CD8-positive, alpha-beta memory T cell (primary cell): Measurements from ENCODE around the gene PPIF. TPM values are rescaled to one million over a fixed set of nuclear protein-coding genes. Genes with fewer than 3 reads are reported as not detected.

Experiments used
- CTCF ChIA-PET: fragments of 350-600 bp; sonication (Branson Sonifier 250); formaldehyde crosslinking; loops from one replicate; lab custom pipeline; 2021; ENCODE audit warnings: antibody characterized with exemption; lab: Charles Lee
- POLR2A ChIA-PET: fragments of 350-600 bp; sonication (Branson Sonifier 250); formaldehyde crosslinking; loops from one replicate; lab custom pipeline; 2021; ENCODE audit warnings: antibody characterized with exemption; lab: Charles Lee
- DNase-seq, 5 donors: peaks; one replicate each; pipeline versions ENCODE4 v3.0.0 to v3.0.0-alpha.2; 2020 to 2022; ENCODE audit warnings: mixed read lengths in 1 of 5
- H3K27ac ChIP-seq: one replicate; pipeline ENCODE4 v1.7.0; 2013; ENCODE audit warnings: low read depth, mild to moderate bottlenecking, low read length, moderate library complexity
- H3K27me3 ChIP-seq: 2 replicates; pipeline ENCODE4 v1.7.0; 2013; ENCODE audit warnings: low read length, mild to moderate bottlenecking; ENCODE audit not compliant: insufficient read depth, poor library complexity, severe bottlenecking
- H3K36me3 ChIP-seq: 2 replicates; pipeline ENCODE4 v1.7.0; 2013; ENCODE audit warnings: mild to moderate bottlenecking, low read length, moderate library complexity; ENCODE audit not compliant: insufficient read depth
- H3K4me1 ChIP-seq: 2 replicates; pipeline ENCODE4 v1.7.0; 2013; ENCODE audit warnings: mild to moderate bottlenecking, low read length, moderate library complexity; ENCODE audit not compliant: insufficient read depth
- H3K4me3 ChIP-seq: 2 replicates; pipeline ENCODE4 v1.7.0; 2013; ENCODE audit warnings: mild to moderate bottlenecking, low read length
- H3K9me3 ChIP-seq: 2 replicates; pipeline ENCODE4 v1.7.0; 2013; ENCODE audit warnings: mild to moderate bottlenecking, low read length
- H3K27ac Mint-ChIP-seq, 8 donors: one replicate each; pipeline ENCODE4 v1.8.0; 2020 to 2021; ENCODE audit warnings: mixed read lengths in 8 of 8, mild to moderate bottlenecking in 6 of 8, inconsistent platforms in 3 of 8, moderate library complexity in 3 of 8
- H3K27me3 Mint-ChIP-seq, 2 donors: one replicate each; pipeline ENCODE4 v1.8.0; 2020 to 2021; ENCODE audit warnings: mixed read lengths in 2 of 2, mild to moderate bottlenecking in 1 of 2, moderate library complexity in 1 of 2
- H3K36me3 Mint-ChIP-seq, 3 donors: one replicate each; pipeline ENCODE4 v1.8.0; 2020 to 2021; ENCODE audit warnings: mixed read lengths in 3 of 3, inconsistent platforms in 1 of 3, mild to moderate bottlenecking in 1 of 3
- H3K4me1 Mint-ChIP-seq, 3 donors: one replicate each; pipeline ENCODE4 v1.8.0; 2020 to 2021; ENCODE audit warnings: mixed read lengths in 3 of 3, inconsistent platforms in 1 of 3, mild to moderate bottlenecking in 1 of 3
- H3K4me3 Mint-ChIP-seq, 7 donors: one replicate each; pipeline ENCODE4 v1.8.0; 2020 to 2021; ENCODE audit warnings: mixed read lengths in 7 of 7, mild to moderate bottlenecking in 6 of 7, moderate library complexity in 4 of 7, inconsistent platforms in 2 of 7
- H3K9me3 Mint-ChIP-seq, 5 donors: one replicate each; pipeline ENCODE4 v1.8.0; 2020 to 2022; ENCODE audit warnings: mixed read lengths in 5 of 5, mild to moderate bottlenecking in 3 of 5, moderate library complexity in 2 of 5, inconsistent platforms in 1 of 5
- polyA plus RNA-seq: library from polyadenylated mRNA; unstranded; fragments of 300-500 nt; fragmentation: Illumina TruSeq; gene quantifications from one replicate; pipeline ENCODE4 v1.2.3, GENCODE V29; 2021
- total RNA-seq, 2 experiments: library from RNA; stranded (reverse); gene quantifications; one replicate each; pipeline ENCODE4 v1.2.3, GENCODE V29; 2021

The PPIF gene
- total and polyA plus RNA-seq, 3 experiments from 2014 or later, result 13.7 to 181 (median 173) TPM

DNA sequence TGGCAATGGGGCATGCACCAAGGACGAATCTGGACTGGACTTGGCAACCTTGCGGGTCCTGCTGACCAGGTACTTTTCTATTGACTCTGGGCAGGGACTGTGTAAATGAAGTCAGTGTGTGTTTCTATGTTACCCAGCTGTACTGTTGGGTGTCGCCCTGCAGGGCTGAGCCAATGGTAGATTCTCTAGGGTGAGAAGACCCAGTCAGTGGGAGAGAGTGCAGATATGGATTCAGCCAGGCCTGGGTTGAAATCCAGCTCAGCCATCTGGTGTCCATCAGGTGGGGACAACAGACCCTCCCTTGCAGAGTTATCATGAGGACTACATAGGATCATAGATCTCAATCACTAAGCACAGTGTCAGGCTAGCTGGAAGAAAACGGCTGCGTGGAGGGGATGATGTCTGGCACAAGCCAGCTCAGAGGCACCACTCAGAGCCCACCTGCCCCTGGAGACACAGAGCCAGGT is 4.9 kb upstream of the PPIF start:
- Histone ChIP-seq H3K36me3 (no peaks in the 10 kb centered on the region), H3K4me1 (peaks cover 12% of the 10 kb centered on the region), H3K9me3 (no peaks in the 10 kb centered on the region), H3K27ac (no peak overlapping the region), H3K4me3 (no peak overlapping the region), H3K27me3 (no peaks in the 10 kb centered on the region)
- H3K36me3 Mint-ChIP-seq, result peaks cover 0 to 2% (median 0%) of the 10 kb centered on the region in 3 donors
- no peak overlapping the region for H3K4me3 Mint-ChIP-seq
- ChIA-PET CTCF (interaction anchor here (1.3 to 1.4 kb wide), 2 partner anchors 20 to 25 kb away, joined by 5 read pairs; no protein-coding TSS in a partner anchor), POLR2A (no interaction called here)
- H3K4me1 Mint-ChIP-seq, result peaks cover 4 to 18% (median 8%) of the 10 kb centered on the region in 3 donors
- peak in 1 of 5 donors; percentile 24 for DNase-seq
- H3K27ac Mint-ChIP-seq, result peak overlapping the region in 1 of 8 donors; percentile 27
- no peaks in the 10 kb centered on the region for H3K9me3 Mint-ChIP-seq
- no peaks in the 10 kb centered on the region for H3K27me3 Mint-ChIP-seq

DNA sequence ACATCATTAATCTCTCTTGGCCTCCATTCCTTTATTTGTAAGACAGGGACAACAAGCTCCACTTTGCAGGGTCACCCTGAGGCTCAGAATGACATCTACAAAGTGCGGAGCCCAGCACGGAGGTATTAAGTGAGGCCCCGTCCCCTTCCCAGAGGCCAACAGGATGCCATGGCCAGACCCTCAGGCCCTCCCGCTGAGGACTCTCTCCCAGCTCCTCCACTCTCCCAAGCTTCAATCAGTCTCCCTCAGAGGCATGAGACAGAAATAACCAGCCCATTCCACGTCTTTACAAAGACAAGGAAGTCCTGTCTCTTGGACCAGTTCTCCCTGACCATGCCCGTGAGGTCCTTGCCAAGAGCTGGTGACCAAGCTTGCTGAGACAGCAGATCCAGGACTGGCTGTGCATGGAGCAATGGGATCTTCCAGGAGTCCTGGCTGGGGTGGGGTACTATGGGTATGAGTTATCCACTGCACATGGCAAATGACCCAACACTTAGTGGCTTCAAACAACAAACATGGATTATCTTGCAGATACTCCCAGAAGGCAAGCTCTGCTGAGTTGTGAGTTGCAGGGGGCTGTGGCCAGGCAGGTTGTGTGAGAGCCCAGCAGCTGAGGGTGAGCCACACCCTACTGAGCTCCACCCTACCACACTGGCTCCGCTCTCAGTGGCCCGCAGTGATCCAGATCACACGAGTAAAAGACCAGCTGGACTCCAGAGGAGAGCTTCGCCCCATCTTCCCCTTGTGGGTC is 4.3 kb upstream of the PPIF start:
- Histone ChIP-seq H3K27ac (no peak overlapping the region), H3K4me3 (no peak overlapping the region), H3K36me3 (no peaks in the 10 kb centered on the region), H3K4me1 (peaks cover 16% of the 10 kb centered on the region), H3K27me3 (no peaks in the 10 kb centered on the region), H3K9me3 (no peaks in the 10 kb centered on the region)
- H3K27ac Mint-ChIP-seq, result peak overlapping the region in 3 of 8 donors; percentile 27 to 60 (median 36)
- H3K36me3 Mint-ChIP-seq, result peaks cover 0 to 2% (median 0%) of the 10 kb centered on the region in 3 donors
- no peaks in the 10 kb centered on the region for H3K27me3 Mint-ChIP-seq
- ChIA-PET POLR2A (interaction anchor here (0.7 kb wide), 1 partner anchor 10 kb away, joined by 3 read pairs; no protein-coding TSS in a partner anchor), CTCF (interaction anchor here (1.3 to 1.8 kb wide), 3 partner anchors 20 to 31 kb away, joined by 5 to 6 read pairs (median 5); no protein-coding TSS in a partner anchor)
- no peaks in the 10 kb centered on the region for H3K9me3 Mint-ChIP-seq
- DNase-seq, result peak in 1 of 5 donors; percentile 34
- H3K4me1 Mint-ChIP-seq, result peaks cover 4 to 20% (median 8%) of the 10 kb centered on the region in 3 donors
- H3K4me3 Mint-ChIP-seq, result no peak overlapping the region

DNA sequence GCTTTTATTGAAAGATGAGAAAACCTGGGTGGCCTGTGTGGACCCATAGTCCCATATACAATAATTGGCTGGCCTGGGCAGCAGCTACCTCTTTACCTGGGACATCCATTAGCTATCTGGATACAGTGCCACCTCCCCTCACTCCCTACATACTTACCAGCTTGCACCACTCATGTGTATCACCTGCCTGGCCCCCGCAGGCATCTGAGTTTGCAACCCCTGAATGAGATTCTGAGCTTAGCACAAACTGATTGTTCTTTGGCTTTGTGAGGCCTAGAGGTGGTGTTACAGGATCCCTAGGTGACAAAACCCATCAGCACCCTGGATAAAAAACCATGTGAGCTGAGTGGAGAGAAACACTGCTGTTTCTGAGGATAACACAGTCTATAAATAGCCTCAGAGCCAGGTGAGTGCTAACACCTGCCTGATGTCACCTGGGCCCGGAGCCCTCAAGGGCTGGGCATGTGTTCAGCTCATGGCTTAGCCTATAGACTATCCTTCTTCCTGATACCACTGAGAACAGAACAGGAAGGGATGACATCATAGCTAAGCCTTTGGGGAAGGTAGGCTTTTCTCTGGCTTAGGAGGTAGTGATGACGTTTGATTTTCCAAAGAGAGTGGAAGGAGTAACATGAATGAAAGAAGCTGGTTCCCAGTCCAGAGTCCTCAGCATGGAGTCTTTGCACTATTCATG is 2.6 kb upstream of the PPIF start:
- Mint-ChIP-seq H3K4me3 (peak overlapping the region in 1 of 7 donors; percentile 20), H3K9me3 (no peaks in the 10 kb centered on the region), H3K27ac (peak overlapping the region in 2 of 8 donors; percentile 41 to 67), H3K36me3 (peaks cover 0 to 14% (median 2%) of the 10 kb centered on the region in 3 donors), H3K27me3 (no peaks in the 10 kb centered on the region), H3K4me1 (peaks cover 21 to 37% (median 23%) of the 10 kb centered on the region in 3 donors)
- no peak overlapping the region for H3K27ac ChIP-seq
- ChIA-PET CTCF (interaction anchor here (0.8 to 5.1 kb wide), 9 partner anchors 10 to 51 kb away, joined by 3 to 37 read pairs (median 3); no protein-coding TSS in a partner anchor), POLR2A (interaction anchor here (1.8 kb wide), 1 partner anchor 21 kb away, joined by 7 read pairs; no protein-coding TSS in a partner anchor)
- DNase-seq, result peak in 1 of 5 donors; percentile 17
- H3K9me3 ChIP-seq, result no peaks in the 10 kb centered on the region
- H3K4me3 ChIP-seq, result no peak overlapping the region
- peaks cover 33% of the 10 kb centered on the region for H3K4me1 ChIP-seq
- H3K36me3 ChIP-seq, result peaks cover 8% of the 10 kb centered on the region
- H3K27me3 ChIP-seq, result no peaks in the 10 kb centered on the region

- ChIA-PET CTCF (interaction anchor here (0.8 to 5.1 kb wide), 11 partner anchors 8 to 53 kb away, joined by 3 to 37 read pairs (median 4); no protein-coding TSS in a partner anchor), POLR2A (interaction anchor here (1.0 to 1.8 kb wide), 3 partner anchors 22 to 27 kb away, joined by 3 to 7 read pairs (median 3); no protein-coding TSS in a partner anchor)
- peak overlapping the region in 2 of 7 donors; percentile 77 to 80 for H3K4me3 Mint-ChIP-seq
- H3K9me3 Mint-ChIP-seq, result no peaks in the 10 kb centered on the region
- H3K4me1 Mint-ChIP-seq, result peaks cover 25 to 43% (median 28%) of the 10 kb centered on the region in 3 donors
- no peaks in the 10 kb centered on the region for H3K9me3 ChIP-seq
- H3K36me3 ChIP-seq, result peaks cover 16% of the 10 kb centered on the region
- H3K36me3 Mint-ChIP-seq, result peaks cover 3 to 22% (median 4%) of the 10 kb centered on the region in 3 donors
- no peak overlapping the region for H3K4me3 ChIP-seq
- H3K4me1 ChIP-seq, result peaks cover 33% of the 10 kb centered on the region
- H3K27ac Mint-ChIP-seq, result peak overlapping the region in 1 of 8 donors; percentile 67
- H3K27me3 ChIP-seq, result no peaks in the 10 kb centered on the region
- DNase-seq, result no peak
- H3K27me3 Mint-ChIP-seq, result no peaks in the 10 kb centered on the region
- no peak overlapping the region for H3K27ac ChIP-seq
These were observed 1.8 kb upstream of the PPIF start for GRCh38 chr10:79345241-79346011.

GRCh38 chr10:79346012-79346340 is 1.3 kb upstream of the PPIF start:
- peak overlapping the region in 6 of 7 donors; percentile 3 to 80 (median 45) for H3K4me3 Mint-ChIP-seq
- POLR2A ChIA-PET, result interaction anchor here (1.0 to 1.2 kb wide), 3 partner anchors 12 to 28 kb away, joined by 3 to 4 read pairs (median 3); no protein-coding TSS in a partner anchor
- no peaks in the 10 kb centered on the region for H3K9me3 Mint-ChIP-seq
- no peak for DNase-seq
- CTCF ChIA-PET, result interaction anchor here (0.8 to 5.1 kb wide), 7 partner anchors 9 to 142 kb away, joined by 3 to 37 read pairs (median 4); no protein-coding TSS in a partner anchor
- H3K27me3 ChIP-seq, result no peaks in the 10 kb centered on the region
- H3K27ac ChIP-seq, result no peak overlapping the region
- no peaks in the 10 kb centered on the region for H3K9me3 ChIP-seq
- H3K36me3 Mint-ChIP-seq, result peaks cover 3 to 27% (median 4%) of the 10 kb centered on the region in 3 donors
- H3K36me3 ChIP-seq, result peaks cover 20% of the 10 kb centered on the region
- no peaks in the 10 kb centered on the region for H3K27me3 Mint-ChIP-seq
- H3K4me1 ChIP-seq, result peaks cover 33% of the 10 kb centered on the region
- no peak overlapping the region for H3K4me3 ChIP-seq
- peaks cover 25 to 43% (median 28%) of the 10 kb centered on the region in 3 donors for H3K4me1 Mint-ChIP-seq
- peak overlapping the region in 3 of 8 donors; percentile 36 to 83 (median 66) for H3K27ac Mint-ChIP-seq

DNA sequence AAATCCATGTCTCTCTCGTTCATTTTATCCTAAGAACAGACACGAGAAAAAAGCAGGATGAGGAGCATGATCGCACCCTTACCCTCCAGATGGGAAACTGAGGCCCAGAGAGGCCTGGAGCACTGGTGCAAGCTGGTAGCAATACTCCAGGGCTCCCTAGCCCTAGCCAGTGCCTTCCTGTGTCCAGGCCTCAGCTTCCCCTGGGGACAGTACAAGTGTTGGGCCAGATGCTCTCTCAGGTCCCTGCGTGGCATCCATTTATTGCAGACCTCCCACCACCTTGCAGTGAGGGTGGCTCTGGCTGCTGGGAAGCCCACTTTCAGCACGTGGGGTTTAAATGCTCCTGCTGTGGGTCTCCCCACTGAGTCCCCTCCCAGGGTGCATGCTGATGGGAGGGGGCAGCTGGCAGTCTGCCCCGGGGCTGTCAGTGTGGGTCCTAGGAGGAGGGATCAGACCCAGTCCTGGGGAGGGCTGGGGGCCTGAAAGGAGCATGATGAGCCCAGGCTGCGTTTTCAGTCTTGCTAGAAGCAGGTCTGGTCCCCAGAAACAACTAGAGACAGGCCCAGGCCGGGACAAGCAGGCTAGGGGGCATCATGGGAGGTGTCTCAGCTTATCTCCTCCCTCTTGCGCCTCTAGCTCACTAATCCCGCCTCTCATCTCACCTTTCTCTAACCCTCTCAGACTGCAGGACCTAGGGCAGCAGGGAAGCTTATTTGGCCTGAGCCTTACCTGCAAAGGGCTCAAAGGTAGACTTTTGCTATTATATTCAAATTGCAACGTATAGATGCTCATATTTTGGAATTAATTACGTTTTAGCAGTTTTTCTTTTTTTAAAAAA is 662 bp upstream of the PPIF start:
- H3K9me3 Mint-ChIP-seq, result no peaks in the 10 kb centered on the region
- no peaks in the 10 kb centered on the region for H3K27me3 ChIP-seq
- H3K27ac ChIP-seq, result peak overlapping the region; percentile 80
- peaks cover 33% of the 10 kb centered on the region for H3K4me1 ChIP-seq
- peaks cover 23% of the 10 kb centered on the region for H3K36me3 ChIP-seq
- H3K9me3 ChIP-seq, result no peaks in the 10 kb centered on the region
- peak overlapping the region in 4 of 8 donors; percentile 26 to 83 (median 43) for H3K27ac Mint-ChIP-seq
- ChIA-PET CTCF (interaction anchor here (0.7 to 5.1 kb wide), 8 partner anchors 13 to 141 kb away, joined by 3 to 37 read pairs (median 4); no protein-coding TSS in a partner anchor), POLR2A (interaction anchor here (1.0 to 1.2 kb wide), 4 partner anchors 12 to 98 kb away, joined by 3 to 4 read pairs (median 3); no protein-coding TSS in a partner anchor)
- DNase-seq, result no peak
- H3K4me3 ChIP-seq, result peak overlapping the region; percentile 56
- peaks cover 3 to 33% (median 4%) of the 10 kb centered on the region in 3 donors for H3K36me3 Mint-ChIP-seq
- H3K27me3 Mint-ChIP-seq, result no peaks in the 10 kb centered on the region
- H3K4me3 Mint-ChIP-seq, result peak overlapping the region in 5 of 7 donors; percentile 28 to 82 (median 80)
- peaks cover 25 to 43% (median 28%) of the 10 kb centered on the region in 3 donors for H3K4me1 Mint-ChIP-seq
